Muscle of arm (tissue), 12 donors: Measurements from ENCODE around the gene WWOX. TPM values are rescaled to one million over a fixed set of nuclear protein-coding genes. Genes with fewer than 3 reads are reported as not detected.
A peak's percentile ranks its signal among the peaks of the same experiment; 100 is the strongest.

Source experiments
- DNase-seq: peaks from one replicate; pipeline ENCODE4 v3.0.0-alpha.2; 2013
- polyA plus RNA-seq, 12 donors: library from polyadenylated mRNA; unstranded; fragments of 120-200 nt; gene quantifications; one replicate each; pipeline ENCODE4 v1.2.1, GENCODE V29; 2013; ENCODE audit not compliant: insufficient read length in 12 of 12

The WWOX gene
- polyA plus RNA-seq, 12 donors, result 7.4 to 17.2 (median 10.9) TPM; not detected in 2

DNA sequence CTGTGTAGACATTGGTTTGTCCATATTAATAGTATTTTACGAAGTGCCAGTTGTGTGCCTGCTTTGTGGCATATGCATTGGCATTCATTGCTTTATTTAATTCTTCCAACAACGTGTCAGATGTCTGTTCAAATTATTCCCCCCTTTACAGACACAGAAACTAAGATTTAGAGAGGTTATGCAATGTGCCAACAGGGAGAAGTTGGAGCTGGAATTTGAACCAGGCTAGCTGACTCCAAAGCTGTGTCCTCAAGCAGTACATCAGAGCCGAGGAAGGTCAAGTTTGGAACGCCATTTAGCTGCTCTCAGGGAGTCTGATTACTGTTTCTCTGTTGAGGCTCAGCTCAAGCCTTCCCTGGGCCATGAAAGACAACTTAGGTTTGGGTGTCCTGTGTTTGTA is 232.3 kb downstream of the WWOX start:
- no peak for DNase-seq

- DNase-seq, result no peak
Observed at GRCh38 chr16:78333808-78334207, 234.4 kb downstream of the WWOX start.

DNA sequence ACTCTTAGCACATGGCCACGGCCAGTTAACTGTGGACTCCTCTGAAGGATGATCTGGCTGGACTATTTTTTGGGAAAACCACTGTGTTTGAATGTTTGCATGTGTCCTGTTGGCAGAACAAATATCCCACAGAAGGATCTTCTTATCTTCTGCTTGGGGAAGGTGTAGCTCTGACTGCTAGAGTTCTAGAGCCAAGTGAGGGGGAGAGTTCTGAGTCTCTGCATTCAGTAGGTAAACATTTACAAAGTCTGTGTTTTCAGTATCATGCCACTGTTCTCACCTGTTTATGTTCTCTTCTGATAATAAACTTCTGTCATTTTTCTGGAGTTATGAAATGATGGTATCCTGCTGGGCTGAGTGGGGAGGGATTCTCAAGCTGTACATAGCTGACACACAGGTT is 241.1 kb downstream of the WWOX start:
- DNase-seq, result no peak

DNA sequence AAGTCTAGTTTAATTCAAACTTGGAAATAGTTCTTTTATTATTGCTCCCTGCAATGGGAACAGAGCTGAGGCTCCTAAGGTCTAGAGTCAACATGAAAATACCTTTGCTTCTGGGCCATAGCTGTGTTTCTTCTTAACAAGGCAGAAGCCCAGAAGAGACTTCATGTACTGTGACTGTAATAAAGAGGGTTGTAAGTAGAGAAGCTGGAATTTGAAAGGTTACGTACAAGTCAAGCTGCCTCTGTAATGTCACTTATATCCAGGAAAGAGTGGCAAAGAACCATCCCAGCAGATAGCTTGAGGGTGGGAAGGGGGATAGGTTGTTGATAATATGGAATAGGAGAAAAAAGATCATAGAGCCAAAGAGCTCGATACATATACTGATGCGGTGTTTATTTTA is 248.6 kb downstream of the WWOX start:
- DNase-seq, result no peak

GRCh38 chr16:78348886-78349285 is 249.4 kb downstream of the WWOX start:
- DNase-seq, result no peak

- DNase-seq, result no peak
Observed at GRCh38 chr16:78352184-78352583, 252.7 kb downstream of the WWOX start.

DNA sequence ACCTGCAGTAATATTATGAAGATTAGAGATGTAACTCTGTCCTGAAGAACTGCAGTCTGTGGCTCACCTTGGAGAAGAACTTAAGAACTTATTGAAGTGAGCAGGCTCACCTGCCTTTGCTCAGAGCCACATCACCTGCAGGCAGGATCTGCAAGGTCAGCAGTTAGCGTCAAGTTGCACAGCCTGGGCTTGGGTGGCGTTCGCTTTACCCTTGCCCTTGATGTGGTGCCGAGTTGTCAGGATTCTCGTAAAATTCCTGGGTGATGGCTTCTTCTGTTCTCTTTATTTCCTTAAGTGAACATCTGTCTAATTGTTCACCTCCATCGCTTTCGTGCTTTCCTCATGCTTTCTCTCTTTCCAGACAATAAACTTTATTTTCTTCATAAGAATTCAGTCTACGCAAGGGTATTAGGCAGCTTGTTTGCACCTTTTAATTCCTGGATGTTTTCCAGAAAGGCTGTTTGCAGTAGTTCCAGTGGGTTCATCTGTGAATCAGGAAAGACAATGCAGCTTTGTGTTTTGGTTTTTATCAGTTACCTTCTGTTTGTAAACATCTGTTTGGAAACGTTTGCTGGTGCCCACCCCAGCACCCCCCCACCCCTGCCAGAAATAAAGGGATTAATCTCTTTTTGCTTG is 254.3 kb downstream of the WWOX start:
- DNase-seq, result no peak

DNA sequence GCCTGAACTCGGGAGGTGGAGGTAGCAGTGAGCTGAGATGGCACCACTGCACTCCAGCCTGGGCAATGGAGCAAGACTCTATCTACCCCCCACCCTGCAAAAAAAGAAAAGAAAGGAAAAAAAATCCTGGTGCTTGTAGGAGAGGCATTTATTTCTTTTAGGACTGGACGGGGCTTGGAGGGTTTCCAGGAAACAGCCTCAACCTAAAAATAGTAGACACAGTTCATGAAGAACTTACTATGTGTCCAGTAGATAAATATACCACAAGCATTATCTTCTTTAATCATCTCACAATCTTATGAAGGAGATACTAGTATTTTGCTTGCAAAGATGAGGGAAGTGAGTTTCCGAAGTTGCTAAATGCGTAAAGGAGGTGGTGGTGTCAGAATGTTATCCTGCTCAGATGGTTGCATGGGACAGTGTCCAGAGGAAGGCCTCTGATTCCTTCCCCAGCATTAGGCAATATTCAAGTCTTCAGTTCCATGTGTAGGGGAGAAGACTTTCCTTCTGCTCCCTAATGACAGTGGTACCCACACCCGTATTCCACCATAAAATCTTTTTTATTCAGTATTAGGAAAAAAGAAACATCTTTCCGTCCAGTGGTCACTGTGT is 263.2 kb downstream of the WWOX start:
- no peak for DNase-seq

DNA sequence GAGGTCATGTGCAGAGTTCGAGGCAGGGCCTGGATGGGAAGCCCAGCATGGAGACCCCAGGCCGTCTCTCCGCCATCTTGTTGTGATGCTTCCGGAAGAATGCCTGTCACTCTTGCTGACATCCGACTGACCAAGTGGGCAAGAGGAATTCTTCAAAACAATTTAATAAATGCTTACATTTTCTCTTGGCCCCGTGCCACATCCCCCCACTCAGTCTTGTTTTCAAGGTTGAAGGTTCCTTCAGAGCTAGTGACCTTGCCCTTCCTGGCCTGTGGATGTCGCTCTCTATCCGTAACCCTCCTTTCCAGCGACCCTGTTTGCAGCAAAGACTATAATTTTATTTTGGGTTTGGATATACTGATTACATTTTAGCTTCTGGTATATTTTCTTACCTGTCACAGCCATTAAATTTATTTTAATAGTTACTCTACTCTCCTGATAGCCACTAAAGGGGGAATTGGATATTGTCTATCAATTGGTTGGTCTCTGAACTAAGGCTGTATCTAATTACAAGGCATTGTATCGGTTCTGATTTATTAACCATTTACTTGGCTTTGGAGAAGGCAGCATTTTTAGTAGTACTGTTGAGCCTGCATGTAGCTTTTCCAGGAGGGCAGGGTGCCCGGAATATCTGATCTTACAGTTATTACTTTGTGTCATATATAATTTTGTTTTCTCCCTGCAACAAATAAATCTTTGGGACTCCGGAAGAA is 264.5 kb downstream of the WWOX start:
- no peak for DNase-seq

DNA sequence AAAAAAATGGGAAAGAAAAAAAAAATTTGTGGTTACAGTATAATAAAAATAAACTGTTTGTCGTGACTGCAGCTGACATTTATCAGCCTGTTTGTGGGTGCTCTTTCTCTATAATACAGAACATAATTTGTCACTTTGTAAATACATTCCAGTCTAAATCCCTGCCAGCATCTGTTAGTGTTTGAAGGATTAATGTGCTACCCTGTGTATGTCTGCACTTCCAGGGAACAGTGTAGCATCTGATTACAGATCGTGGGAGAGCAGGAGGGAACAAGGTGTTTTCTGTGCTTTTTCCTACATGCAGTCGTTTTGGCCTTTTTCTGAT is 265.1 kb downstream of the WWOX start:
- DNase-seq, result no peak

- DNase-seq, result peak; percentile 58
Observed at GRCh38 chr16:78365366-78365765, 265.9 kb downstream of the WWOX start.

DNA sequence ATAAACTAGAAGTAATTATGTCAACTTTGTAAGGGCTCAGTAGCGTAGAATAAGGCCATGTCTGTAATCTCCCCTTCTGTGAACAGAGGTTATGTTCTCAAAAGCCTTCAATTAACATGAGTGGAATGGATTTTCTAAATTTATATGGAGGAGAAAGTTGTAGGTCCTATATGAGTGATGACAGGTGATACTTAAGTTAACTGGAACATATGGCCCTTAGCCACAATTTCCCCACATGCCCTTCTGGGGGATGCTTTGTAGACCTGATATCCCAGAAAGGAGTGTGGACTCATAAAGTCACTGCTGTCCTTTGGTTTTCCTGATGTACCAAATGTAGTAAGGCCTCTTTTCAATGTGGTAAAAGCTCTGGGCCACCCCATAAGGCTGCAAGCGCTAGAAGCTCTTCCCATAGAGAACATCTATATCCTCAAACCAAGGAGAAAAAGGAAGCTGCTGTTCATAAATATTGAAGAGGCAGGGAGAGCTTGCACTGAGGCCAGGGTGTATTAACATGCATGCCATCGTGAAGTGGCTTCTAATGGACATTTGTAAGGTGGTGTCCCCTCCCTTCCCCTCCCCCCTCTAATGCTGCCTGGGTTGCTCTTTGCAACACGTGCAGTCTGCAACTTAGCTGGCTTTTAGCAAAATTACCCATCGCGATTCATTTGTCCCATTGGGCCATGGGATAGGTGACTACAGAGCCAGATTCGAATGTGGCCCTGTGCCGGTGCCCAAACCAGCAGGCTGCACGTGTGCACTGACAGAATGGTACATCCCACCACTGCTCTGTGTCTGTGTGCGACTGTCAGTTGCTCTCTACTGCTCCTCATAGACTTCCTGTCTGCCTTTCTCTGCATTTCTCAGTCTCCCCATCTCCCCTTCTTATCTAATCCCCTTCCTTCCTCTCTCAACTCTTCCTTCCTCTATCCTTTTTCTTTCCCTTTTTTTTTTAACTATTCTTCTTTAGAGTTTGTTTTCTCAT is 269.0 kb downstream of the WWOX start:
- DNase-seq, result no peak

DNA sequence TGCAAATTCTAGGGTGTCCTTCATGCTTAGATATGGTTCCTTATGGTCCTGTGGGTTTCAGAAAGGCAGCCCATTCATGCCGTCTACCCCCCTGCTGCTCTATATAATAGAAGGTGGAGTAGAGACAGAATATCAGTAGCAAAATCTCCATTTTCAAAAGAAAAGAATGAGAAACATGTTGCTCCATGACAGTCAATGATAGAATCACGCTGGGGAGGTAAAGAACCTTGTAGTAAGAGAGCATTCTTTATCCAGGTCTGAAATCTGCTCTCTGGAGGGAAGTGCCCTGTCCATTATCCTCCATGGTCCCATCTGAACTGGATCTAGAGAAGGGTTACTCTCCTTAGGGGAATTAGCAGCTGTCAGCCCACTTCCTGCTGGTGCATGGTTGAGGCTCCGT is 272.8 kb downstream of the WWOX start:
- DNase-seq, result no peak

- DNase-seq, result no peak
Observed at GRCh38 chr16:78375055-78375679, 275.7 kb downstream of the WWOX start.

- no peak for DNase-seq
Observed at GRCh38 chr16:78376452-78376851, 277.0 kb downstream of the WWOX start.

DNA sequence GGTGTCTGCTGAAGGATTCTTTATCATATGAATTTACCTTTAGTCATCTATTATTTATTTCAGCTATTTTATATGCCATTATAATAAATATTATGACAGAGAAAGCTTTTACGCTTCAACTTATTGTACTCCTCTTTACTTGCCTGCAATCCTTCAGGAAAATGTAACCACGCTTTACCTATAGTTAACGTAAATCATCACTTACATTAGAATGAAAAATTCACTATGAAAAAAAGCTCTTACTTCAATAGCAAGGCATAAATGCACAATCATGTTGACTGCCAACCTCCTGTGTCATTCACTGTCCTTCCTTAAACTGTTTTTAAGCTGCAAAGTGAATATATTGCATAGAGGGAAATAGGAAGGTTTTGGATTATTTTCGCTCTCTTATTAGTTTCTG is 277.9 kb downstream of the WWOX start:
- DNase-seq, result no peak

GRCh38 chr16:78381060-78381459 is 281.6 kb downstream of the WWOX start:
- no peak for DNase-seq

DNA sequence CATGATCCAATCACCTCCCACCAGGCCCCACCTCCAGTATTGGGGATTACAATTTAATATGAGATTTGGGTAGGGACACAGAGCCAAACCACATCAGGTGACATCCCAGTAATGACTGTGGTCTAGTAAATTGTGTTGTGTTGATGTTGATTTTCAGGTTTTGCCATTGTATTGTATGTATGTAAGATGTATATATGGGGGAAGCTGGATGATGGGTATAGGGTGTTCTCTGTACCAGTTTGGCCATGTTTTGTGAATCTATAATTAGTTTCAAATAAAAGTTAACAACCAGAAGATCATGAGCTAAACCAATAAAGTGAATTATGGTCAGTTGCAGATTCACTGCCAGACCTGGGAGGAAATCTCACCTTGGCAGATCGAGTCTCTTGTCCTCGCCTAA is 283.7 kb downstream of the WWOX start:
- DNase-seq, result no peak

GRCh38 chr16:78385086-78385805 is 285.8 kb downstream of the WWOX start:
- no peak for DNase-seq

- peak; percentile 90 for DNase-seq
Observed at GRCh38 chr16:78386557-78387324, 287.3 kb downstream of the WWOX start.
